ENCODE measurements around the gene ROCK1. TPM values are rescaled to one million over a fixed set of nuclear protein-coding genes. Genes with fewer than 3 reads are reported as not detected.

ROCK1 gene
- total and polyA plus RNA-seq, 9 of the 15 experiments (the other 6 are each of a cell fraction or from before 2014, with no cell fraction given) = 7.4 to 28.6 (median 17.7) TPM

DNA sequence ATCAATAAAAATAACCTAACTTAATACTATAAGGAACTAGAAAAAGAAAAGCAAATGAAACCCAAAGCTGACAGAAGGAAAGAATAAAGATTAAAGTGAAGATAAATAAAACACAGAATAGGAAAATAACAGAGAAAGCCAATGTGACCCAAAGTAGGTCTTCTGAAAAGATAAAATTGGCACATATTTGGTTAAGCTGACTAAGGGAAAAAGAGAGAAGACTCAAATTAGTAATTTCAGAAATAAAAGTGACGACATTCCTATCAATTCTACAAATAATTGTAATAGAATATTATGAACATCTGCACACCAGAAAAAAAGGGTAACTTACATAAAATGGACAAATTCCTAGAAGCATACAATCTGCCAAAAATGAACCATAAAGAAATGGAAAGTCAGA is 30.2 kb downstream of the ROCK1 start:
- 50% methylated on average over 1 of the region's 1 CpG for WGBS (ENCODE audit: insufficient coverage, low coverage, missing lambda C conversion rate)
- H4K20me1 ChIP-seq (replicated peaks; ENCODE audit: control insufficient read depth, insufficient read depth, low read length) = no peaks in the 10 kb centered on the region
- BruUV-seq (replicated peaks) = no TSS peak

More for the DNA sequence above, 30.2 kb downstream of the ROCK1 start:
- no peak overlapping the region for H3K4me3 ChIP-seq
- peaks cover 65% of the 10 kb centered on the region for H3K79me2 ChIP-seq (ENCODE audit: control insufficient read depth, insufficient read depth, low read length)
- no peaks in the 10 kb centered on the region; a peak in 4 of 5 replicates for H3K4me1 ChIP-seq (replicated peaks in 1 of 2; ENCODE audit: control insufficient read depth in 2 of 2, insufficient read depth in 2 of 2, low read length in 2 of 2)
- H3K36me3 ChIP-seq (ENCODE audit: control insufficient read depth, insufficient read depth, low read length) = no peaks in the 10 kb centered on the region
- no peak overlapping the region for H3K27ac ChIP-seq (ENCODE audit: extremely low read depth, low read depth, low read length)
- intact Hi-C loops (cut with micrococcal nuclease) (no loop called here), in situ Hi-C loops (cut with MboI) (no loop called here)
- ChIA-PET CTCF (ENCODE audit: low intra/inter-chr PET ratio) (interaction anchor here (1.1 kb wide), 1 partner anchor 18 kb away, joined by 3 read pairs; no protein-coding TSS in a partner anchor), POLR2A (interaction anchor here (0.9 kb wide), 1 partner anchor 30 kb away, joined by 3 read pairs; no protein-coding TSS in a partner anchor)
- no peak overlapping the region for H3K9ac ChIP-seq (ENCODE audit: insufficient read depth in 1 of 2, low read depth in 2 of 2, low read length in 2 of 2)
- H3K4me2 ChIP-seq (ENCODE audit: insufficient read depth, low read length) = no peak overlapping the region
- DNase-seq (ENCODE audit: extremely low read depth in 1 of 4, low spot score in 3 of 4) (no peak), ATAC-seq (no peak), FAIRE-seq (no peak)
- no peak overlapping the region for H2AFZ ChIP-seq (ENCODE audit: low read depth, low read length)
- peak; percentile 68; the same call in 1 of the 2 replicates for TF ChIP-seq C11orf30 (IDR thresholded peaks at IDR 0.05; ENCODE audit: low read depth)
- TF ChIP-seq MAFG (tag; conservative IDR thresholded peaks at IDR 0.05) = peak; percentile 40
- TF ChIP-seq ZNF436 (CRISPR knock-in tag; IDR thresholded peaks at IDR 0.05) = no peak
- no peak for TF ChIP-seq ZFX (CRISPR knock-in tag; IDR thresholded peaks at IDR 0.05)
- no peak for TF ChIP-seq CHD2 (IDR thresholded peaks at IDR 0.05; ENCODE audit: low read depth, low read length)
- TF ChIP-seq, protein P1, sequence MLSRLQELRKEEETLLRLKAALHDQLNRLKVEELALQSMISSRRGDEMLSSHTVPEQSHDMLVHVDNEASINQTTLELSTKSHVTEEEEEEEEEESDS (CRISPR knock-in tag; IDR thresholded peaks at IDR 0.05) = no peak
- TF ChIP-seq, protein P2, sequence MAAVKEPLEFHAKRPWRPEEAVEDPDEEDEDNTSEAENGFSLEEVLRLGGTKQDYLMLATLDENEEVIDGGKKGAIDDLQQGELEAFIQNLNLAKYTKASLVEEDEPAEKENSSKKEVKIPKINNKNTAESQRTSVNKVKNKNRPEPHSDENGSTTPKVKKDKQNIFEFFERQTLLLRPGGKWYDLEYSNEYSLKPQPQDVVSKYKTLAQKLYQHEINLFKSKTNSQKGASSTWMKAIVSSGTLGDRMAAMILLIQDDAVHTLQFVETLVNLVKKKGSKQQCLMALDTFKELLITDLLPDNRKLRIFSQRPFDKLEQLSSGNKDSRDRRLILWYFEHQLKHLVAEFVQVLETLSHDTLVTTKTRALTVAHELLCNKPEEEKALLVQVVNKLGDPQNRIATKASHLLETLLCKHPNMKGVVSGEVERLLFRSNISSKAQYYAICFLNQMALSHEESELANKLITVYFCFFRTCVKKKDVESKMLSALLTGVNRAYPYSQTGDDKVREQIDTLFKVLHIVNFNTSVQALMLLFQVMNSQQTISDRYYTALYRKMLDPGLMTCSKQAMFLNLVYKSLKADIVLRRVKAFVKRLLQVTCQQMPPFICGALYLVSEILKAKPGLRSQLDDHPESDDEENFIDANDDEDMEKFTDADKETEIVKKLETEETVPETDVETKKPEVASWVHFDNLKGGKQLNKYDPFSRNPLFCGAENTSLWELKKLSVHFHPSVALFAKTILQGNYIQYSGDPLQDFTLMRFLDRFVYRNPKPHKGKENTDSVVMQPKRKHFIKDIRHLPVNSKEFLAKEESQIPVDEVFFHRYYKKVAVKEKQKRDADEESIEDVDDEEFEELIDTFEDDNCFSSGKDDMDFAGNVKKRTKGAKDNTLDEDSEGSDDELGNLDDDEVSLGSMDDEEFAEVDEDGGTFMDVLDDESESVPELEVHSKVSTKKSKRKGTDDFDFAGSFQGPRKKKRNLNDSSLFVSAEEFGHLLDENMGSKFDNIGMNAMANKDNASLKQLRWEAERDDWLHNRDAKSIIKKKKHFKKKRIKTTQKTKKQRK (IDR thresholded peaks at IDR 0.05; ENCODE audit: borderline replicate concordance, low read depth, low read length) = no peak
- peak; percentile 81 for TF ChIP-seq ZNF316 (IDR thresholded peaks at IDR 0.05)
- no peak for TF ChIP-seq DMBX1 (CRISPR knock-in tag; IDR thresholded peaks at IDR 0.05; ENCODE audit: borderline replicate concordance)
- H3K9me3 ChIP-seq (replicated peaks; ENCODE audit: control insufficient read depth, insufficient read depth, low read depth, low read length) = no peaks in the 10 kb centered on the region
- no peaks in the 10 kb centered on the region for H3K9me1 ChIP-seq (ENCODE audit: control insufficient read depth, insufficient read depth, low read length)
- H3K27me3 ChIP-seq (ENCODE audit: control insufficient read depth in 2 of 2, insufficient read depth in 2 of 2, low read length in 2 of 2) = no peaks in the 10 kb centered on the region
